ENCODE measurements around the gene CCDC40. TPM values are rescaled to one million over a fixed set of nuclear protein-coding genes. Genes with fewer than 3 reads are reported as not detected.

CCDC40 gene
- total RNA-seq, 1 donor from 2014 or later = 9.0 TPM

DNA sequence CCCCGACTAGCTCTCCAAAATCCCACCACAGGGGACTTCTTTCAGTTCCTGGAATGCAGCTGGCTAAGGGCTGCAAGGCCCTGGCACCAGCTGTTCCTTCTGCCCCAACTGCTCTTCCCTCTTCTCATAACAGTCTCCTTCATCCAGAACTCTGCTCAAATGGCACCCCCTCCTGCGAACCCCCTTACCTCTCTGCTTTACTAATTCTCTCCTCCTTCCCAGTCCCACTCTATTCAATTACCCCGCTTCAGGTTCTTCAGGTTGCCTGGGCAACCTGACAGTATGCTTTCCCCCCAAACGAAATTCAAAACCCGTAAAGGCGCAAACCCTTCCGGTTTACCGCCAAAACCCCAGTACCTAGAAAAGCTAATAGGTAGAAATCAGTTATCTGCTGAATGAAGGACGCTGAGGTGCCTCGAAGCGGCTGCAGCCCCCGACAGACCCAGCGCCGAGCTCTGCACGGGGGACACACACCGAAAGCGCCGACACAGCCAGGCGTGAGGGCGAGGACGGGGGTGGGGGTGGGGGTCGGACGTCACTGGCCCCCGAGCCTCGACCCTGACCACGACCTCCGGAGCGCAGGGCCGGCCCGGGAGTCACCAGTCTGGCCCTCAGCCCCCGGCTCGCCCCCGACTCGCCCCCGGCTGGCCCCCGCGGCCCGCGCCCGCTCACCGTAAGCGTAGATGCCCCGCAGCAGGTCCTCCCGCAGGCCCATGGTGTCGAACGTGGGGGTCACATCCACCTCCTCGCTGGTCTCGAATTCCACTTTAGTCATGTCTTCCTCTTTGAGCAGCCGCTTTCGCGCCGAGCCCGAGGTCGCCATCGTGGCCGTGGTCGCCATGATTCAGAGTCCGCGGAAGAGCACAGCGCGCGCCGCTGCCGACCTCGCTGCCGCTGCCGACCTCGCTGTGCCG is 109.9 kb downstream of the CCDC40 start:
- intact Hi-C loops (cut with DNase I) = loop anchor here (2.0 to 5.0 kb wide), 3 partner anchors 46 to 349 kb away; partner anchors contain the start of genes CBX8 and GAA
- DNase-seq (ENCODE audit: low spot score) = no peak

DNA sequence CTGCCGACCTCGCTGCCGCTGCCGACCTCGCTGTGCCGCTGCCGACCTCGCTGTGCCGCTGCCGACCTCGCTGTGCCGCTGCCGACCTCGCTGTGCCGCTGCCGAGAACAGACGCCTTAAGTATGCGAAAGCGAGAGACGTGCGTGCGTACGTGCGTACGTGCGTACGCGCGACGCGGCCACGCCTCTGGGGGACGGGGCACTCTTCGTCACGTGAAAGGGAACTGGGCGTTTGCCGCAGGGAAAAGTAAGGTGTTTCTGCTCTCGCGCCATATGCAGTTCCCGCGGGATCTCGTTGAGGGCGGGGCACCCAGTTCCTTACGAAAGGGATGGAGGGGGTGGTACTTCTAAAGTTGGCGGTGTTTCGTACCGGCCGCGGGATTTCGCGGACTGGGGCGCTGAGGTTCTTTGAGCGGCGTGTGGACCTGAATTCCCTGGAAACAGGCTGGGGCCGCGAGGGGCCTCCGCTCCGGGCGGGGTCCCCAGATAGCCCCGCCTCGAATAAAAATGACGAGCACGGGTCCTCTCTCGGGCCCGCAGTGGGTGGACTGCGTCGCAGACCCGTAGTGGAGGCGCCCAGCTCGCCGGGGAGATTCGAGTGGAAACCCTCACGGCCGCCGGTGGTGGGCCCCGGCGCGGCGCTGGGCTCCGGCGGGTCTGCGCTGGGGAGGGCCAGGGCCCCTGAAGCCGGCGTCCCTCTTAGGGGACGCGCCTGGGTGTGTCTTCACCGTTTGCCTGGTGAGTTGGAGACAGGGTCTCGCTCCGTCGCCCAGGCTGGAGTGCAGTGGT is 110.8 kb downstream of the CCDC40 start, which contains the start of gene EIF4A3:
EIF4A3 (minus strand) TSS at position 94 of the 788 bp plus-strand sequence. CDS start 167 bp downstream, outside the sequence.
- intact Hi-C loops (cut with DNase I) = loop anchor here (2.0 to 5.0 kb wide), 3 partner anchors 46 to 350 kb away; partner anchors contain the start of genes CBX8 and GAA
- DNase-seq (ENCODE audit: low spot score) = peak; percentile 100

Small RNA genes lying within 50 kb of the gene (microRNA-seq; reads per million reads assigned to microRNA genes)
- gene MIR1268B = not detected

Other genes with a start within 250 kb of the CCDC40 start
- gene CBX8, start 239.6 kb upstream of the CCDC40 start, total RNA-seq = 5.7 TPM
- gene CBX4, start 197.2 kb upstream of the CCDC40 start, total RNA-seq = 23.8 TPM
- gene TBC1D16, start 770 bp upstream of the CCDC40 start, total RNA-seq = 17.1 TPM
- 47.0 TPM for gene GAA, start 64.9 kb downstream of the CCDC40 start, total RNA-seq
- 40.9 TPM for gene EIF4A3, start 110.5 kb downstream of the CCDC40 start, total RNA-seq
- gene CARD14, start 133.4 kb downstream of the CCDC40 start, total RNA-seq = not detected
- gene SGSH, start 183.7 kb downstream of the CCDC40 start, total RNA-seq = 21.4 TPM
- 8.3 TPM for gene SLC26A11, start 183.8 kb downstream of the CCDC40 start, total RNA-seq
- gene RNF213, start 224.2 kb downstream of the CCDC40 start, total RNA-seq = 46.4 TPM

All from cardiac septum (tissue), 1 donor.